Measurements from ENCODE around the gene SLC1A5.

The SLC1A5 gene

DNA sequence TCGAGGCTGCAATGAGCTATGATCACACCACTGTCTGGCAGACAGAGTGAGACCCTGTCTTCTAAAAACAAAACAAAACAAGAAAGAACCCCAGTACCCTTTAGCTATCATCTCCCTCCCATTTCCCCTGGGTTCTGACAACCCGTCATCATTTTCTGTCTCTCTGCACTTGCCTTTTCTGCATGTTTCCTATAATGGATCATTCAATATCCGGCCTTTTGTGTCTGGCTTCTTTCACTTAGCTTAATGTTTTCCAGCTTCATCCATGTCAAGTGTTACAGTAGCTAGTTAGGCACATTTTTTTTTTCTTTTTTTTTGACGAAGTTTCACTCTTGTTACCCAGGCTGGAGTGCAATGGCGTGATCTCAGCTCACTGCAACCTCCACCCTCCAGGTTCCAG, 45.7 kb upstream of the SLC1A5 start:
- H3K79me2 ChIP-seq (ENCODE audit: insufficient read depth, low read length): no peaks in the 10 kb centered on the region
- peaks cover 6% of the 10 kb centered on the region for H3K36me3 ChIP-seq (ENCODE audit: insufficient read depth, low read length)
- peaks cover 4% of the 10 kb centered on the region; the same call in 1 of the 2 replicates for H3K9me3 ChIP-seq (ENCODE audit: low read length)
- H3K4me3 ChIP-seq (ENCODE audit: low read depth, low read length, poor library complexity, severe bottlenecking): no peak overlapping the region
- peaks cover 5% of the 10 kb centered on the region for H3K4me1 ChIP-seq (ENCODE audit: insufficient read depth, low read length, severe bottlenecking)
- H3K27ac ChIP-seq (ENCODE audit: low read depth, low read length, poor library complexity, severe bottlenecking): no peak overlapping the region
- no peak overlapping the region for H3K9ac ChIP-seq (ENCODE audit: low read length)
- no peaks in the 10 kb centered on the region for H4K20me1 ChIP-seq (ENCODE audit: insufficient read depth, low read length)
- no peaks in the 10 kb centered on the region for H3K9me2 ChIP-seq (ENCODE audit: low read depth, low read length)
- H2AFZ ChIP-seq (ENCODE audit: low read length): no peak overlapping the region
- H3K27me3 ChIP-seq (ENCODE audit: insufficient read depth, low read length): no peaks in the 10 kb centered on the region
- H3F3A ChIP-seq (ENCODE audit: insufficient read depth, low read length): no peaks in the 10 kb centered on the region
- TF ChIP-seq EZH2 (IDR thresholded peaks at IDR 0.05; ENCODE audit: borderline replicate concordance, low read length): no peak
- no peak for TF ChIP-seq CTCF (IDR thresholded peaks at IDR 0.05; ENCODE audit: low read length)
- H3K4me2 ChIP-seq (ENCODE audit: low read length): no peak overlapping the region

- Histone ChIP-seq H3F3A (ENCODE audit: insufficient read depth, low read length) (no peaks in the 10 kb centered on the region), H2AFZ (ENCODE audit: low read length) (no peak overlapping the region), H3K9ac (ENCODE audit: low read length) (no peak overlapping the region), H3K4me1 (ENCODE audit: insufficient read depth, low read length, severe bottlenecking) (peaks cover 5% of the 10 kb centered on the region), H3K9me3 (ENCODE audit: low read length) (peaks cover 4% of the 10 kb centered on the region; the same call in 1 of the 2 replicates), H3K27ac (ENCODE audit: low read depth, low read length, poor library complexity, severe bottlenecking) (no peak overlapping the region), H3K79me2 (ENCODE audit: insufficient read depth, low read length) (no peaks in the 10 kb centered on the region), H3K9me2 (ENCODE audit: low read depth, low read length) (no peaks in the 10 kb centered on the region), H3K27me3 (ENCODE audit: insufficient read depth, low read length) (no peaks in the 10 kb centered on the region), H4K20me1 (ENCODE audit: insufficient read depth, low read length) (no peaks in the 10 kb centered on the region), H3K36me3 (ENCODE audit: insufficient read depth, low read length) (no peaks in the 10 kb centered on the region; the same call in 1 of the 2 replicates), H3K4me3 (ENCODE audit: low read depth, low read length, poor library complexity, severe bottlenecking) (no peak overlapping the region), H3K4me2 (ENCODE audit: low read length) (no peak overlapping the region)
- TF ChIP-seq CTCF (IDR thresholded peaks at IDR 0.05; ENCODE audit: low read length) (no peak), EZH2 (IDR thresholded peaks at IDR 0.05; ENCODE audit: borderline replicate concordance, low read length) (no peak)
Observed at GRCh38 chr19:46830864-46831263, 42.5 kb upstream of the SLC1A5 start.

DNA sequence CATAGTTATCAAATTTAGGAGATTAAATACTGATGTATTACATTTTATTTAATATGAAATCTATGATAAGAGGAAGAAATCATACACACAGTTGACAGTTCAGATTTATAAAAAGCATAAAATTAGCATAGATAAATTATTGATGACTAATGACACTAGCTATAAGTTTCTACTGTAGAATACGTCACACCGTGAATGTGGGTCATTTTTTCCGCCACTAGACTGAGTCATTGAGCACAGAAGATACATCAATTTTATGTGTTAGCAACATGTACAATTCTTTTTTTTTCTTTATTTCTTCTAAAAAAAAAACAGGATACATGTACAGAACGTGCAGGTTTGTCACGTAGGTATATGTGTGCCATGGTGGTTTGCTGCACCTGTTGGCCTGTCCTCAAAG, 40.1 kb upstream of the SLC1A5 start:
- TF ChIP-seq CTCF (IDR thresholded peaks at IDR 0.05; ENCODE audit: low read length): no peak
- TF ChIP-seq EZH2 (IDR thresholded peaks at IDR 0.05; ENCODE audit: borderline replicate concordance, low read length): no peak
- H3K79me2 ChIP-seq (ENCODE audit: insufficient read depth, low read length): no peaks in the 10 kb centered on the region
- no peak overlapping the region for H2AFZ ChIP-seq (ENCODE audit: low read length)
- no peaks in the 10 kb centered on the region for H3K9me2 ChIP-seq (ENCODE audit: low read depth, low read length)
- H3K9me3 ChIP-seq (ENCODE audit: low read length): peaks cover 4% of the 10 kb centered on the region; the same call in 1 of the 2 replicates
- H3K27ac ChIP-seq (ENCODE audit: low read depth, low read length, poor library complexity, severe bottlenecking): no peak overlapping the region
- H3K36me3 ChIP-seq (ENCODE audit: insufficient read depth, low read length): no peaks in the 10 kb centered on the region
- H3K9ac ChIP-seq (ENCODE audit: low read length): no peak overlapping the region
- no peaks in the 10 kb centered on the region for H4K20me1 ChIP-seq (ENCODE audit: insufficient read depth, low read length)
- no peaks in the 10 kb centered on the region for H3F3A ChIP-seq (ENCODE audit: insufficient read depth, low read length)
- no peaks in the 10 kb centered on the region for H3K27me3 ChIP-seq (ENCODE audit: insufficient read depth, low read length)
- no peak overlapping the region for H3K4me3 ChIP-seq (ENCODE audit: low read depth, low read length, poor library complexity, severe bottlenecking)
- H3K4me1 ChIP-seq (ENCODE audit: insufficient read depth, low read length, severe bottlenecking): peaks cover 13% of the 10 kb centered on the region
- H3K4me2 ChIP-seq (ENCODE audit: low read length): no peak overlapping the region
